HFFc6 (cell line): ENCODE measurements around the gene VPS54. TPM values are rescaled to one million over a fixed set of nuclear protein-coding genes. Genes with fewer than 3 reads are reported as not detected.

Experiments
- DNase-seq: peaks from one replicate; pipeline ENCODE4 v3.0.0-alpha.2; 2018
- H3K27ac Mint-ChIP-seq: 2 replicates; pipeline ENCODE4 v1.8.0; 2020; ENCODE audit warnings: mild to moderate bottlenecking, mixed read lengths
- H3K27me3 Mint-ChIP-seq: 2 replicates; pipeline ENCODE4 v1.8.0; 2021; ENCODE audit warnings: mild to moderate bottlenecking, moderate library complexity, mixed read lengths; ENCODE audit not compliant: insufficient read depth
- H3K36me3 Mint-ChIP-seq: 2 replicates; pipeline ENCODE4 v1.8.0; 2021; ENCODE audit warnings: low read depth, mixed read lengths
- H3K4me1 Mint-ChIP-seq: 2 replicates; pipeline ENCODE4 v1.8.0; 2020; ENCODE audit warnings: low read depth, mixed read lengths
- H3K4me3 Mint-ChIP-seq: 2 replicates; pipeline ENCODE4 v1.8.0; 2020; ENCODE audit warnings: mild to moderate bottlenecking, moderate library complexity, mixed read lengths
- H3K9me3 Mint-ChIP-seq: 2 replicates; pipeline ENCODE4 v1.8.0; 2020; ENCODE audit warnings: mild to moderate bottlenecking, mixed read lengths
- total RNA-seq, 6 experiments: library from RNA; stranded (reverse); fragmentation: NEBNext Ultra II Directional; extraction: Animal tissue kit (Norgen Biotek cat#: 25700); gene quantifications; 2 replicates in 1 of 6; 3 replicates in 5 of 6; pipeline ENCODE4 v1.2.3, GENCODE V29; 2021
- TF ChIP-seq, protein P1 (sequence below): fragments of 200-600 bp; sonication (generic); IDR thresholded peaks from 2 replicates; pipeline ENCODE4 v1.5.0; 2021; ENCODE audit warnings: antibody characterized with exemption, mild to moderate bottlenecking

The VPS54 gene
- total RNA-seq, 6 experiments from 2014 or later: 12.9 to 17.7 (median 15.0) TPM

DNA sequence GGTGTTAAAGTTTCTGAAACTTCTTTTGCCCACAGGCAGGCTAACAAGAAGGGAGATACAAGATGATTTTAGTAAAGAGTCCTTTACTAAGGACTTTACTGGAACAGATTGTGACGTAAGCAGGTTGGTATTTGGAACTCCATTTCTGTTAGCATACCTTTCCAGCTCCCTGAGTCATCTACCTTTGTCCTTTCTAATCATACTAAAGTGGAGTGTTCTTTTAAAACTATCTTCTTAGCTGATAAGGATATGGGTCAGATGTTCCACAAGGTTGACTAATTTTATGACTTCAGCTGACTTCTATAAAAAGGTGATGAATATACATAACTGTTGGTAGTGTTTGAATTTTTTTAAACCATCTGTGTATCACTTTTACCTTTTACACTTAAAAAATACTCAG lies 156.4 kb downstream of the VPS54 start:
- peak overlapping the region; percentile 48; the same call in 1 of the 2 replicates for H3K27ac Mint-ChIP-seq
- DNase-seq: no peak

DNA sequence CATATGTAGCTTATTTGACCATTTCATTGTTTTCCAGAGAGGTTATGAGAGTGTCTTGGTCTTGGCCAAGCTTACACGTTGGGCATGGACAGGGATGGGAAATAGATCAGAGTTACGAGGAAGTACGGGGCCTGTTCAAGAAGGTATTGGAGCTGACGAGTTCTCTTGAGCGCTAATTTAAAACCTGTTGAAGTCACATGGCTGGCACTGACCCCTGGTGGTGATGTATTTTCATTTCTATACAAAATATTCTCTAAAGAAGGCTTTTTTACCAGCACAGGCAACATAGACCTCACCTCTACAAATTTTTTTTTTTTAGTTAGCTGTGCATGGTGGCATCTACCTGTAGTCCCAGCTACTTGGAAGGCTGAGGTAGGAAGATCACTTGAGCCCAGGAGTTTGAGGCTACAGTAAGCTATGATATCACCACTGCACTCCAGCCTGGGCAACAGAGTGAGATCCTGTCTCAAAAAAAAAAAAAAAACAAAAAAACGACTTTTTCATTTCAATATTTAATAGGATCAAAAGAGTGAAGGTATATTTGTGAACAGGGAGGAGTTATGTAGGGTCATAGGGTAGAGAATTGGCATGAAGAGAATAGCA lies 157.9 kb downstream of the VPS54 start:
- H3K4me3 Mint-ChIP-seq: no peak overlapping the region
- no peaks in the 10 kb centered on the region for H3K27me3 Mint-ChIP-seq
- H3K9me3 Mint-ChIP-seq: no peaks in the 10 kb centered on the region
- TF ChIP-seq, protein P1, sequence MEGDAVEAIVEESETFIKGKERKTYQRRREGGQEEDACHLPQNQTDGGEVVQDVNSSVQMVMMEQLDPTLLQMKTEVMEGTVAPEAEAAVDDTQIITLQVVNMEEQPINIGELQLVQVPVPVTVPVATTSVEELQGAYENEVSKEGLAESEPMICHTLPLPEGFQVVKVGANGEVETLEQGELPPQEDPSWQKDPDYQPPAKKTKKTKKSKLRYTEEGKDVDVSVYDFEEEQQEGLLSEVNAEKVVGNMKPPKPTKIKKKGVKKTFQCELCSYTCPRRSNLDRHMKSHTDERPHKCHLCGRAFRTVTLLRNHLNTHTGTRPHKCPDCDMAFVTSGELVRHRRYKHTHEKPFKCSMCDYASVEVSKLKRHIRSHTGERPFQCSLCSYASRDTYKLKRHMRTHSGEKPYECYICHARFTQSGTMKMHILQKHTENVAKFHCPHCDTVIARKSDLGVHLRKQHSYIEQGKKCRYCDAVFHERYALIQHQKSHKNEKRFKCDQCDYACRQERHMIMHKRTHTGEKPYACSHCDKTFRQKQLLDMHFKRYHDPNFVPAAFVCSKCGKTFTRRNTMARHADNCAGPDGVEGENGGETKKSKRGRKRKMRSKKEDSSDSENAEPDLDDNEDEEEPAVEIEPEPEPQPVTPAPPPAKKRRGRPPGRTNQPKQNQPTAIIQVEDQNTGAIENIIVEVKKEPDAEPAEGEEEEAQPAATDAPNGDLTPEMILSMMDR: peak; percentile 88
- peak; percentile 30 for DNase-seq
- peaks cover 52% of the 10 kb centered on the region for H3K4me1 Mint-ChIP-seq
- H3K36me3 Mint-ChIP-seq: peaks cover 31% of the 10 kb centered on the region
- no peak overlapping the region for H3K27ac Mint-ChIP-seq

More for the DNA sequence above, 156.4 kb downstream of the VPS54 start:
- peaks cover 32% of the 10 kb centered on the region for H3K36me3 Mint-ChIP-seq
- TF ChIP-seq, protein P1: no peak
- no peaks in the 10 kb centered on the region for H3K9me3 Mint-ChIP-seq
- H3K4me1 Mint-ChIP-seq: peaks cover 52% of the 10 kb centered on the region
- H3K4me3 Mint-ChIP-seq: peak overlapping the region; percentile 22; the same call in 1 of the 2 replicates
- H3K27me3 Mint-ChIP-seq: no peaks in the 10 kb centered on the region

DNA sequence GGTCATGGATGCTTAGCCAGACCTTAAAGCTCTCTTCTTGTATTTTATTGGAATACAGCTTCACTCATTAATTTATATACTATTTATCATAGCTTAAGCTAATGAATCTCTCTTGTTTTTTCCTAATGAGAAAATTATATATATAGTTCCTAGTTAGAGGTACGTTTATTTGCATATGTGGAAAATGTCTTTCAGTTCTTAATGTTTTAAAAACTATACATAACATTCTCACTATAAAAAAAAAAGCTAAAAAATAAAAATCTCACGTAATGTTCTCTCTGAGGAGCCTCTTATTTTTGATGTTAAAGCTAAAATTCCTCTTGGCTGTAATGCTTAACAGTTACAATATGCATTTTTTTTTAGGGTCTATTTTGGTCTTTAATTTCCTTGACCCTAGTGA lies 160.9 kb downstream of the VPS54 start:
- TF ChIP-seq, protein P1: no peak
- Mint-ChIP-seq H3K27ac (peak overlapping the region; percentile 30; the same call in 1 of the 2 replicates), H3K9me3 (no peaks in the 10 kb centered on the region), H3K4me3 (no peak overlapping the region), H3K27me3 (no peaks in the 10 kb centered on the region; the same call in 1 of the 2 replicates), H3K36me3 (peaks cover 23% of the 10 kb centered on the region), H3K4me1 (peaks cover 55% of the 10 kb centered on the region)
- no peak for DNase-seq

DNA sequence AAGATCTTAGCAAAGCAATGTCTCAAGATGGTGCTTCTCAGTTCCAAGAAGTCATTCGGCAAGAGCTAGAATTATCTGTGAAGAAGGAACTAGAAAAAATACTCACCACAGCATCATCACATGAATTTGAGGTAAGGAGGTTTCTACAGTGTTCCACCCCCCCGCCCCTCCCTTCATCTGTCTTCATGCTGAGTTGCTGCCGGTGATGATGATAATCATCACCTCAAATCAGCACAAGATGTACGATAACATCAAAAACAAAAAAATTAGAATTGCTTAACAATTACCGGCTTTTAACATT lies 163.0 kb downstream of the VPS54 start:
- TF ChIP-seq, protein P1: no peak
- Mint-ChIP-seq H3K4me1 (peaks cover 55% of the 10 kb centered on the region), H3K4me3 (no peak overlapping the region), H3K27ac (no peak overlapping the region), H3K9me3 (no peaks in the 10 kb centered on the region), H3K36me3 (peaks cover 29% of the 10 kb centered on the region), H3K27me3 (no peaks in the 10 kb centered on the region; the same call in 1 of the 2 replicates)
- DNase-seq: no peak

GRCh38 chr2:63855418-63856302 lies 163.6 kb downstream of the VPS54 start:
- Mint-ChIP-seq H3K36me3 (peaks cover 28% of the 10 kb centered on the region), H3K27me3 (no peaks in the 10 kb centered on the region; the same call in 1 of the 2 replicates), H3K4me3 (no peak overlapping the region), H3K9me3 (no peaks in the 10 kb centered on the region), H3K27ac (no peak overlapping the region), H3K4me1 (peaks cover 56% of the 10 kb centered on the region)
- DNase-seq: no peak
- TF ChIP-seq, protein P1: no peak
